GM12874 (cell line): Measurements from ENCODE around the gene NDUFA5.

ENCODE experiments used
- TF ChIP-seq, protein P1 (sequence below): IDR thresholded peaks from 2 replicates; pipeline ENCODE4 v1.5.1; 2011; ENCODE audit warnings: low read depth, mild to moderate bottlenecking, control low read depth, low read length, moderate library complexity; ENCODE audit not compliant: insufficient read depth

NDUFA5 gene

DNA sequence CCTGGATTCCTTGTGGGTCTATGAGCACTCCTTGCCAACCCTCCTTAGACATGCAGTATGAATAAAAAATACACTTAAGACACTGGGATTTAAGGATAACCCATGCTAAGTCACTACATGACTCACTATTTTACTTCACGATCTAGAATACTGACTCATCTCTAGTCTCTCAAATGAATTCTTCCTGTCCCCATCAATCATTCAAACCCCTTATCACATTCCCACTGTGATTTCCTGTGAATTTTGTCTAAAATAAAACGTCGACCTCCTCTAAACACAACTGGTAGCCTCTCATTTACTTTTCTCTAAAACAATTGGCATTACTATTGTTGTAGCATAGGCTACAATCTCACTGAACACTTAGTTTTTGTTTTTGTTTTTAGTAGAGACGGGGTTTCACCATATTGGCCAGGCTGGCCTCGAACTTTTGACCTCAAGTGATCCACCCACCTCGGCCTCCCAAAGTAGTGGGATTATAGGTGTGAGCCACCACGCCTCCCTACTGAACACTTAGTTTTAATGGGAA is 19.4 kb downstream of the NDUFA5 start:
- TF ChIP-seq, protein P1, sequence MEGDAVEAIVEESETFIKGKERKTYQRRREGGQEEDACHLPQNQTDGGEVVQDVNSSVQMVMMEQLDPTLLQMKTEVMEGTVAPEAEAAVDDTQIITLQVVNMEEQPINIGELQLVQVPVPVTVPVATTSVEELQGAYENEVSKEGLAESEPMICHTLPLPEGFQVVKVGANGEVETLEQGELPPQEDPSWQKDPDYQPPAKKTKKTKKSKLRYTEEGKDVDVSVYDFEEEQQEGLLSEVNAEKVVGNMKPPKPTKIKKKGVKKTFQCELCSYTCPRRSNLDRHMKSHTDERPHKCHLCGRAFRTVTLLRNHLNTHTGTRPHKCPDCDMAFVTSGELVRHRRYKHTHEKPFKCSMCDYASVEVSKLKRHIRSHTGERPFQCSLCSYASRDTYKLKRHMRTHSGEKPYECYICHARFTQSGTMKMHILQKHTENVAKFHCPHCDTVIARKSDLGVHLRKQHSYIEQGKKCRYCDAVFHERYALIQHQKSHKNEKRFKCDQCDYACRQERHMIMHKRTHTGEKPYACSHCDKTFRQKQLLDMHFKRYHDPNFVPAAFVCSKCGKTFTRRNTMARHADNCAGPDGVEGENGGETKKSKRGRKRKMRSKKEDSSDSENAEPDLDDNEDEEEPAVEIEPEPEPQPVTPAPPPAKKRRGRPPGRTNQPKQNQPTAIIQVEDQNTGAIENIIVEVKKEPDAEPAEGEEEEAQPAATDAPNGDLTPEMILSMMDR = no peak

GRCh38 chr7:123537026-123537642 is 20.5 kb downstream of the NDUFA5 start:
- TF ChIP-seq, protein P1 = no peak

GRCh38 chr7:123535517-123535916 is 22.1 kb downstream of the NDUFA5 start:
- TF ChIP-seq, protein P1 = no peak

GRCh38 chr7:123534383-123535260 is 23.0 kb downstream of the NDUFA5 start, which contains the start of gene IQUB:
Gene IQUB, minus strand, starts transcription at chr7:123534595. Its CDS starts 22,255 bp downstream, at chr7:123512340.
- TF ChIP-seq, protein P1 = no peak

DNA sequence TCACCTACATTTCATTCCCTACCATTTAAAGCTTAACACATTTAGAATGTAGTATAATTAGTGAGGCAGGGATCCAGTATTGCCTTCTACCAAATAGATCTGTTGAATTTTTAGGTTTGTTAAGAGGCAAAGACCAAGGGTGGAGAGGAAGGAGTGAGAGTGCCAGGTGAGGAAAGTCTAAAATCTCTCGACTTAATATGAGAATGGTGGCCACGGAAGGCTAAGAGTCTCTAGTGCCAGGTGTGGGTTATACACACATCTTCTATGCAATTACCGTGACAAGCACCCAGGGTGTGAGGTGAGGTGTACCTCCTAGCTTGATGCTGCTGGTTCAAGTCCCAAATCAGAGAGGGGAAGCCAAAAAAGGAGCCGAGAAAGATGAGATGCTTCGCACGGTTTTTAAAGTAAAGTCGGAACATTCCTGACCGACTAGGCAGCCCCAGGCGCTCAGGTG is 23.7 kb downstream of the NDUFA5 start:
- TF ChIP-seq, protein P1 = no peak

- TF ChIP-seq, protein P1 = no peak
These were observed 24.1 kb downstream of the NDUFA5 start for GRCh38 chr7:123533553-123533917.

DNA sequence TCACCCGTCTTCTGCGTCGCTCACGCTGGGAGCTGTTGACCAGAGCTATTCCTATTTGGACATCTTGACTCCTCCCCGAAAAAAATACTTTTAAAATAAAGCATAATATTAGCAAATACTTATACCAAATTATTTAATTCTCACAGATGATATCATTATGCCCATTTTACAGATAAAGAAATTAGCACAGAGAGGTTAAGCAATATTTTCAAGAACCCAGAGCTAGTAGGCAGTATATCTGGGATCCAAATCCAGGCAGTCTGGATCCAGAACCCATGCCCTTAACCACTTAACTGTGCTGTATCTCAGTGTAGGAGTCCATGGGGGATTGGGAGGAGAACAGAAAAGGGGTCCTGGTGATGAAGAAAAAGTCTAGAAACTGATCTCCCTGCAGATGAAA is 29.4 kb downstream of the NDUFA5 start:
- TF ChIP-seq, protein P1 = no peak
